SH-SY5Y (cell line): ENCODE measurements around the gene KIF3A.

Experiments
- GATA2 ChIP-seq: IDR thresholded peaks from 2 replicates; pipeline ENCODE4 v1.6.1; 2011; ENCODE audit warnings: mild to moderate bottlenecking, low read depth, low read length
- GATA3 ChIP-seq: IDR thresholded peaks from 2 replicates; pipeline ENCODE4 v1.6.1; 2011; ENCODE audit warnings: low read depth, mild to moderate bottlenecking, low read length, moderate library complexity

DNA sequence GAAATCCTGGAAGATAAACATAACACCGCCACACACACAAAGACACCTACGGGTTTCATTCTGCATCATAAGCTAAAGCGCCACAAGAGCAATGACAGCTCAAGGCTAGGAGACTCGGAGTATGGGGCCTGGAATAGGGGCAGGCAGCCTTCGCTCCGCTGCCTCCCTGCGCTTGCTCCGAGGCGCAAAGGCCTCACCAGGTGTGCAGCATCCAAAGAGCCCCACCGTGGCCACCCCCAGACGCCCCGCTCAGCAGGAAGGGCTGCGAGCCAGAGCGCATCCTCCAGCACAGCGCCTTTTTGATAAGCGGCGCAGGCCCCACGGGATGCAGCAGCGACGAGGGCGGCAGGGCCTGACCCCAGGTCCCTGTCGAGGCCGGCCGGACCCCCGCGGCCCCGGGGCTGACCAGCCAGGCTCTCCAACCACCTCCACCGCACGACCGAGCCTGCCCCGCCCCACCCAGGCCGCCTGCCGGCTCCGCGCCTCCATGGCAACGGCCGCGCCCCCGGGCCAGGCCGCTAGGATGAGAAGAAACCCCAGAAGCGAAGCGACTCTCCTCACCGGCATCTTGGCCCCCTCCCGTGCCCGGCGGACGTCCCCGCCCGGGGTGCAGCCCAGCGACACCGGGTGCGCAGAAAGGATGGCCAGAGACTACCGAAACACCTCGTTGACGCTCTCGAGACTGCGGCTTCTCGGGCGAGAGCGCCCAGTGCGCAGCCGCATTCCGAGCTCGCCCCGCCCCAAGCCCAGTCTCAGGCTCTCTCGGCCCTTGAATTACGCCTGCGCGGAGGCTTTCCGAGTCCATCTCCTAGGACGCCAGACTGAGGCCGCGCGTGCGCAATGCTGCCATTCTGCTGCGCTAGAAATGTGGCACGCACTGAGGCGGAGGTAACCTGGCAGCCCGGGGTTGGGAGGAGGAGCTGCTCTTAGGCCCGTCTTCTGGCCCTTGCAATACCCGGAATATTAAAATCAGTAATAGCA lies at the start of gene KIF3A:
- no peak for TF ChIP-seq GATA2
- no peak for TF ChIP-seq GATA3
